Measurements from ENCODE around the gene FSTL4.

GRCh38 chr5:133441166-133441815 is 171.1 kb downstream of the FSTL4 start:
- no peak for TF ChIP-seq CTCF (conservative IDR thresholded peaks at IDR 0.05; ENCODE audit: low read depth in 2 of 2)
- no peak for TF ChIP-seq EZH2 (IDR thresholded peaks at IDR 0.05; ENCODE audit: low read depth, unreplicated experiment)
- no peak for TF ChIP-seq POLR2AphosphoS5 (IDR thresholded peaks at IDR 0.05; ENCODE audit: low read depth)
- TF ChIP-seq, protein P1, sequence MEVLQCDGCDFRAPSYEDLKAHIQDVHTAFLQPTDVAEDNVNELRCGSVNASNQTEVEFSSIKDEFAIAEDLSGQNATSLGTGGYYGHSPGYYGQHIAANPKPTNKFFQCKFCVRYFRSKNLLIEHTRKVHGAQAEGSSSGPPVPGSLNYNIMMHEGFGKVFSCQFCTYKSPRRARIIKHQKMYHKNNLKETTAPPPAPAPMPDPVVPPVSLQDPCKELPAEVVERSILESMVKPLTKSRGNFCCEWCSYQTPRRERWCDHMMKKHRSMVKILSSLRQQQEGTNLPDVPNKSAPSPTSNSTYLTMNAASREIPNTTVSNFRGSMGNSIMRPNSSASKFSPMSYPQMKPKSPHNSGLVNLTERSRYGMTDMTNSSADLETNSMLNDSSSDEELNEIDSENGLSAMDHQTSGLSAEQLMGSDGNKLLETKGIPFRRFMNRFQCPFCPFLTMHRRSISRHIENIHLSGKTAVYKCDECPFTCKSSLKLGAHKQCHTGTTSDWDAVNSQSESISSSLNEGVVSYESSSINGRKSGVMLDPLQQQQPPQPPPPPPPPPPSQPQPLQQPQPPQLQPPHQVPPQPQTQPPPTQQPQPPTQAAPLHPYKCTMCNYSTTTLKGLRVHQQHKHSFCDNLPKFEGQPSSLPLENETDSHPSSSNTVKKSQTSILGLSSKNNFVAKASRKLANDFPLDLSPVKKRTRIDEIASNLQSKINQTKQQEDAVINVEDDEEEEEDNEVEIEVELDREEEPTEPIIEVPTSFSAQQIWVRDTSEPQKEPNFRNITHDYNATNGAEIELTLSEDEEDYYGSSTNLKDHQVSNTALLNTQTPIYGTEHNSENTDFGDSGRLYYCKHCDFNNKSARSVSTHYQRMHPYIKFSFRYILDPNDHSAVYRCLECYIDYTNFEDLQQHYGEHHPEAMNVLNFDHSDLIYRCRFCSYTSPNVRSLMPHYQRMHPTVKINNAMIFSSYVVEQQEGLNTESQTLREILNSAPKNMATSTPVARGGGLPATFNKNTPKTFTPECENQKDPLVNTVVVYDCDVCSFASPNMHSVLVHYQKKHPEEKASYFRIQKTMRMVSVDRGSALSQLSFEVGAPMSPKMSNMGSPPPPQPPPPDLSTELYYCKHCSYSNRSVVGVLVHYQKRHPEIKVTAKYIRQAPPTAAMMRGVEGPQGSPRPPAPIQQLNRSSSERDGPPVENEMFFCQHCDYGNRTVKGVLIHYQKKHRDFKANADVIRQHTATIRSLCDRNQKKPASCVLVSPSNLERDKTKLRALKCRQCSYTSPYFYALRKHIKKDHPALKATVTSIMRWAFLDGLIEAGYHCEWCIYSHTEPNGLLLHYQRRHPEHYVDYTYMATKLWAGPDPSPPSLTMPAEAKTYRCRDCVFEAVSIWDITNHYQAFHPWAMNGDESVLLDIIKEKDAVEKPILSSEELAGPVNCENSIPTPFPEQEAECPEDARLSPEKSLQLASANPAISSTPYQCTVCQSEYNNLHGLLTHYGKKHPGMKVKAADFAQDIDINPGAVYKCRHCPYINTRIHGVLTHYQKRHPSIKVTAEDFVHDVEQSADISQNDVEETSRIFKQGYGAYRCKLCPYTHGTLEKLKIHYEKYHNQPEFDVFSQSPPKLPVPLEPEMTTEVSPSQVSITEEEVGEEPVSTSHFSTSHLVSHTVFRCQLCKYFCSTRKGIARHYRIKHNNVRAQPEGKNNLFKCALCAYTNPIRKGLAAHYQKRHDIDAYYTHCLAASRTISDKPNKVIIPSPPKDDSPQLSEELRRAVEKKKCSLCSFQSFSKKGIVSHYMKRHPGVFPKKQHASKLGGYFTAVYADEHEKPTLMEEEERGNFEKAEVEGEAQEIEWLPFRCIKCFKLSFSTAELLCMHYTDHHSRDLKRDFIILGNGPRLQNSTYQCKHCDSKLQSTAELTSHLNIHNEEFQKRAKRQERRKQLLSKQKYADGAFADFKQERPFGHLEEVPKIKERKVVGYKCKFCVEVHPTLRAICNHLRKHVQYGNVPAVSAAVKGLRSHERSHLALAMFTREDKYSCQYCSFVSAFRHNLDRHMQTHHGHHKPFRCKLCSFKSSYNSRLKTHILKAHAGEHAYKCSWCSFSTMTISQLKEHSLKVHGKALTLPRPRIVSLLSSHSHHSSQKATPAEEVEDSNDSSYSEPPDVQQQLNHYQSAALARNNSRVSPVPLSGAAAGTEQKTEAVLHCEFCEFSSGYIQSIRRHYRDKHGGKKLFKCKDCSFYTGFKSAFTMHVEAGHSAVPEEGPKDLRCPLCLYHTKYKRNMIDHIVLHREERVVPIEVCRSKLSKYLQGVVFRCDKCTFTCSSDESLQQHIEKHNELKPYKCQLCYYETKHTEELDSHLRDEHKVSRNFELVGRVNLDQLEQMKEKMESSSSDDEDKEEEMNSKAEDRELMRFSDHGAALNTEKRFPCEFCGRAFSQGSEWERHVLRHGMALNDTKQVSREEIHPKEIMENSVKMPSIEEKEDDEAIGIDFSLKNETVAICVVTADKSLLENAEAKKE (CRISPR knock-in tag; IDR thresholded peaks at IDR 0.05): no peak
- no peak for TF ChIP-seq REST (IDR thresholded peaks at IDR 0.05; ENCODE audit: unreplicated experiment)
- TF ChIP-seq EZH2phosphoT487 (IDR thresholded peaks at IDR 0.05; ENCODE audit: unreplicated experiment): no peak
- no peak for TF ChIP-seq CREB1 (CRISPR knock-in tag; IDR thresholded peaks at IDR 0.05; ENCODE audit: low read depth)
- no peak for TF ChIP-seq JUNB (IDR thresholded peaks at IDR 0.05; ENCODE audit: unreplicated experiment)
- no peak for TF ChIP-seq ZNF331 (CRISPR knock-in tag; IDR thresholded peaks at IDR 0.05; ENCODE audit: low read depth)
- TF ChIP-seq STAT1 (IDR thresholded peaks at IDR 0.05; ENCODE audit: unreplicated experiment): no peak
- TF ChIP-seq ETS1 (IDR thresholded peaks at IDR 0.05): no peak
- TF ChIP-seq NANOG (IDR thresholded peaks at IDR 0.05; ENCODE audit: borderline replicate concordance): no peak
- TF ChIP-seq ZNF114 (CRISPR knock-in tag; IDR thresholded peaks at IDR 0.05): no peak
